WTC11 (cell line): ENCODE measurements around the gene HES3.

Experiments
- CTCF ChIP-seq: fragments of 200-600 bp; IDR thresholded peaks from 2 replicates; pipeline ENCODE4 v1.8.0; 2022; ENCODE audit warnings: antibody characterized with exemption
- NFE2L1 ChIP-seq: sonication (generic); formaldehyde crosslinking; IDR thresholded peaks from 2 replicates; pipeline ENCODE4 v1.8.1; 2023; ENCODE audit warnings: missing genetic modification reagents

- TF ChIP-seq CTCF (no peak), NFE2L1 (CRISPR knock-in tag) (no peak)
These were observed 8.4 kb downstream of the HES3 start for GRCh38 chr1:6252374-6252710.
